BE2C (cell line): ENCODE measurements around the gene PITRM1.

ENCODE experiments used
- DNase-seq: peaks from one replicate; pipeline ENCODE4 v3.0.0-alpha.2; 2020
- H3K27me3 ChIP-seq: fragments of 250-450 bp; sonication (Bioruptor Pico); 2 replicates; pipeline ENCODE4 v1.5.1; 2020; ENCODE audit warnings: mild to moderate bottlenecking
- H3K36me3 ChIP-seq: fragments of 250-450 bp; sonication (Bioruptor Pico); 2 replicates; pipeline ENCODE4 v1.5.1; 2020; ENCODE audit warnings: mild to moderate bottlenecking
- H3K4me1 ChIP-seq: fragments of 250-450 bp; sonication (Bioruptor Pico); 2 replicates; pipeline ENCODE4 v1.5.1; 2020
- H3K4me3 ChIP-seq: 2 replicates; pipeline ENCODE4 v1.5.1; 2011; ENCODE audit warnings: low read depth, low read length
- H3K9me3 ChIP-seq: fragments of 250-450 bp; sonication (Bioruptor Pico); 2 replicates; pipeline ENCODE4 v1.5.1; 2020
- CTCF ChIP-seq: IDR thresholded peaks from 2 replicates; pipeline ENCODE4 v1.5.1; 2012; ENCODE audit warnings: mild to moderate bottlenecking, low read depth, low read length

PITRM1 gene

GRCh38 chr10:3151889-3152565 is 20.6 kb downstream of the PITRM1 start:
- DNase-seq = no peak
- 0 out of 2 replicates have a peak, but pooled peaks cover 4% of the 10 kb centered on the region for H3K36me3 ChIP-seq
- H3K4me3 ChIP-seq = no peak overlapping the region
- H3K27me3 ChIP-seq = no peaks in the 10 kb centered on the region
- no peaks in the 10 kb centered on the region for H3K4me1 ChIP-seq
- H3K9me3 ChIP-seq = no peaks in the 10 kb centered on the region
- no peak for TF ChIP-seq CTCF

DNA sequence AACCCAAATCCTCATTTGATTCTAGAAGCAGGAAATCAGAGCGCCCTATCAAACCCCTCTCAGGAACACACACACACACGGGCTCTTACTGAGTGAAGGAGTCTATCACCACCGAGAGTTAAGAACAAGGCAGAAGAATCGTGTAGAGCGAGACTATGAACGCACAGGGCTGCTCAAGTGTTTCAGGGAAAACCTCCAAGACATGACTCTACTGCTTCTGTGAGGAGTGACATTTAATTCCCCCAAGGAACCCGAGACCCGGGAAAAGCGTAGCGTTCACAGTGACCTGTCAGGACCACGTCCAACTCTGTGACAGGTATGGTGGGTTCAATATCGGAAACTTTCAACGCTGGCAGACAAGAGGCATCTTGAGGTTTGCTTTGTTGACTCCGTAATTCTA is 21.6 kb downstream of the PITRM1 start:
- no peak for DNase-seq
- no peaks in the 10 kb centered on the region for H3K4me1 ChIP-seq
- H3K4me3 ChIP-seq = no peak overlapping the region
- H3K9me3 ChIP-seq = no peaks in the 10 kb centered on the region
- 0 out of 2 replicates have a peak, but pooled peaks cover 4% of the 10 kb centered on the region for H3K36me3 ChIP-seq
- no peaks in the 10 kb centered on the region for H3K27me3 ChIP-seq
- no peak for TF ChIP-seq CTCF

DNA sequence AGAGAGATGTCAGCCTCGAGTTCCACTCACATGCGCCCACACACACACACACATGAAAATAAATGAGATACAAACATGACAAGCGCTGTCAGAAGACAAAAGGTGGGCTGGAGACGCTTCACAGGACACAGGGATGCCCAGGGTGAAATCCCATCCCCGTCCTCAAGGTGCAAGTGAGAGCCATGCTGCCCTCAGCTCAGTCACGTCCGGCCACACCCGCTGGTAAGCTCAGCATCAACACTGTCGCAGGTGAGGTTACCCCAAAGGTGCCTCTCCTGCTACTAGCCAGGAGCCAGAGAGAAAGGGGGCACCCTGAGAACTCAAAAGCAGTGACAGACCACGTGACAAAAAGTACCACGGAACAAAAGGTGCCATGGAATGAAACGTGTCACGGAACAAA is 22.2 kb downstream of the PITRM1 start:
- no peaks in the 10 kb centered on the region for H3K9me3 ChIP-seq
- no peaks in the 10 kb centered on the region for H3K4me1 ChIP-seq
- no peak for TF ChIP-seq CTCF

GRCh38 chr10:3149918-3150317 is 22.7 kb downstream of the PITRM1 start:
- Histone ChIP-seq H3K36me3 (peaks cover 3% of the 10 kb centered on the region; the same call in 1 of the 2 replicates), H3K27me3 (no peaks in the 10 kb centered on the region)
- DNase-seq = no peak

More for the DNA sequence above, 22.2 kb downstream of the PITRM1 start:
- no peak for DNase-seq
- H3K36me3 ChIP-seq = peaks cover 4% of the 10 kb centered on the region; the same call in 1 of the 2 replicates
- no peak overlapping the region for H3K4me3 ChIP-seq
- H3K27me3 ChIP-seq = no peaks in the 10 kb centered on the region

DNA sequence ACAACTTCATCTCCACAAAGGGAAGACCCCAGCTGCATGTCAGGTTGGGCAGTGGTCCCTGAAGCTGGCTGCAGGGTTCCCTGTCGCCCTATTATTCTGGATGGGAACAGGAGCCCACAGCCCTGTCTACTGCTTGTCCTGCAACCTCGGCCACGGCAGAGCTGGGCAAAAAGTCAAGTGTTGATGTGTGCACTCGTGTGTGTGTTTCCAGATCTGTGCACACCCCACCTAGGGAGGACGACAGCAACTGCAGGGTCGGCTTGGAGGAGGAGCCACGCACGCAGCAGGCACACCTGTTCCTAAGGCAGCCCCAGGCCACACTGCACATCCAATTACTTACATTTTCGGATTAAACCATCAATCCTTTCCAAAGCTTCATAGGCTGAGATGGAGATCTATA is 23.6 kb downstream of the PITRM1 start:
- Histone ChIP-seq H3K27me3 (no peaks in the 10 kb centered on the region), H3K4me1 (no peaks in the 10 kb centered on the region; the same call in 1 of the 2 replicates), H3K4me3 (no peak overlapping the region), H3K36me3 (peaks cover 3% of the 10 kb centered on the region), H3K9me3 (no peaks in the 10 kb centered on the region)
- no peak for DNase-seq
- no peak for TF ChIP-seq CTCF

More at GRCh38 chr10:3149918-3150317, 22.7 kb downstream of the PITRM1 start:
- Histone ChIP-seq H3K4me3 (no peak overlapping the region), H3K4me1 (no peaks in the 10 kb centered on the region; the same call in 1 of the 2 replicates), H3K9me3 (no peaks in the 10 kb centered on the region)
- TF ChIP-seq CTCF = no peak

- no peak for TF ChIP-seq CTCF
- Histone ChIP-seq H3K4me1 (no peaks in the 10 kb centered on the region; the same call in 1 of the 2 replicates), H3K36me3 (peaks cover 3% of the 10 kb centered on the region), H3K9me3 (no peaks in the 10 kb centered on the region), H3K27me3 (no peaks in the 10 kb centered on the region), H3K4me3 (no peak overlapping the region)
- no peak for DNase-seq
Observed at GRCh38 chr10:3148041-3148440, 24.5 kb downstream of the PITRM1 start.
